ENCODE data around the gene MBD3.
"Not testable (repeated sequence)": the region's sequence is repeated elsewhere in the genome, so short reads cannot be mapped to it uniquely, and the experiment has no call there.

MBD3 gene

DNA sequence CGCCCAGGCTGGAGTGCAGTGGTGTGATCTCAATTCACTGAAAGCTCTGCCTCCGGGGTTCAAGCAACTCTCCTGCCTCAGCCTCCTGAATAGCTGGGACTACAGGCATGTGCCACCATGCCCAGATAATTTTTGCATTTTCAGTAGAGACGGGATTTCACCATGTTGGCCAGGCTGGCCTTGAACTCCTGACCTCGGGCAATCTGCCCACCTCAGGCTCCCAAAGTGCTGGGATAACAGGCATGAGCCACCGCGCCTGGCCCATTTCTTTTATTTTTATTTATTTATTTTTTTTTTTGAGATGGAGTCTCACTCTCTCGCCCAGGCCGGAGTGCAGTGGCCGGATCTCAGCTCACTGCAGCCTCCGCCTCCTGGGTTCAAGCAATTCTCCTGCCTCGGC lies 52.9 kb downstream of the MBD3 start:
- not testable (repeated sequence) for DNase-seq (ENCODE audit: low read depth)

GRCh38 chr19:1538978-1539377 lies 53.7 kb downstream of the MBD3 start:
- DNase-seq (ENCODE audit: low read depth) = no peak

- DNase-seq (ENCODE audit: low read depth) = not testable (repeated sequence)
Measured at GRCh38 chr19:1535699-1536098, 57.0 kb downstream of the MBD3 start.

- DNase-seq (ENCODE audit: low read depth) = no peak
Measured at GRCh38 chr19:1534972-1535371, 57.7 kb downstream of the MBD3 start.

- DNase-seq (ENCODE audit: low read depth) = no peak
Measured at GRCh38 chr19:1533510-1534150, 59.0 kb downstream of the MBD3 start.

- DNase-seq (ENCODE audit: low read depth) = no peak
Measured at GRCh38 chr19:1532003-1532402, 60.7 kb downstream of the MBD3 start.

- DNase-seq (ENCODE audit: low read depth) = no peak
Measured at GRCh38 chr19:1531587-1531986, 61.1 kb downstream of the MBD3 start.

DNA sequence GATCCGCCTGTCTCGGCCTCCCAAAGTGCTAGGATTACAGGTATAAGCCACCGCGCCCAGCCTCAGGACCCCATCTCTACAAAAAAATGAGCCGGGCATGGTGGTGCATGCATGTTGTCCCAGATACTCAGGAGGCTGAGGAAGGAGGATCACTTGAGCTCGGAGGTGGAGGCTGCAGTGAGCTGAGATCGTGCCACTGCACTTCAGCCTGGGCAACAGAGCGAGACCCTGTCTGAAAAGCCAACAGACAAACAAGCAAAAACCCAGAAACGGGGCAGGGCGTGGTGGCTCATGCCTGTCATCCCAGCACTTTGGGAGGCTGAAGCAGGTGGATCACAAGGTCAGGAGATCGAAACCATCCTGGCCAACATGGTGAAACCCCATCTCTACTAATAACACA lies 61.8 kb downstream of the MBD3 start:
- not testable (repeated sequence) for DNase-seq (ENCODE audit: low read depth)

DNA sequence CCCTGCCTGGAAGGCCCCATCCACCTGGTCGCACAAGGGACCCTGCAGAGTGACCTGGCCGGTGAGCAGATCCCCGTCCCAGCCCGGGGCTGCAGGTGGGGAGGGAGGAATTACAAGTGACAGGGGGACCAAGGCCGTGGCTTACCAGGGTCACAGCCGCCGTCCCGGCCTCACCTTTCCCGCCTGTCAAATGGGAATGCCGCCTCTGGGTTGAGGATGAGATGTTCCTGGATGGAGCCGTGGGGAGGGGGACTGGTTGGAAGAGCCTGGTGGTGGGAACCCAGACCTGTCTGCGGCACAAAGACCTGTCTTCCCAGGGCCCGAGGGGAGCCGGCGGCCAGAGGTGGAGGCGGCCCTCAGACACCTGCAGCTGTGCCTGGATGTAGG lies 63.2 kb downstream of the MBD3 start:
- DNase-seq (ENCODE audit: low read depth) = no peak

GRCh38 chr19:1528596-1529429 lies 63.9 kb downstream of the MBD3 start:
- DNase-seq (ENCODE audit: low read depth) = no peak

GRCh38 chr19:1527650-1528309 lies 64.9 kb downstream of the MBD3 start:
- DNase-seq (ENCODE audit: low read depth) = no peak

- no peak for DNase-seq (ENCODE audit: low read depth)
Measured at GRCh38 chr19:1526979-1527649, 65.6 kb downstream of the MBD3 start.

DNA sequence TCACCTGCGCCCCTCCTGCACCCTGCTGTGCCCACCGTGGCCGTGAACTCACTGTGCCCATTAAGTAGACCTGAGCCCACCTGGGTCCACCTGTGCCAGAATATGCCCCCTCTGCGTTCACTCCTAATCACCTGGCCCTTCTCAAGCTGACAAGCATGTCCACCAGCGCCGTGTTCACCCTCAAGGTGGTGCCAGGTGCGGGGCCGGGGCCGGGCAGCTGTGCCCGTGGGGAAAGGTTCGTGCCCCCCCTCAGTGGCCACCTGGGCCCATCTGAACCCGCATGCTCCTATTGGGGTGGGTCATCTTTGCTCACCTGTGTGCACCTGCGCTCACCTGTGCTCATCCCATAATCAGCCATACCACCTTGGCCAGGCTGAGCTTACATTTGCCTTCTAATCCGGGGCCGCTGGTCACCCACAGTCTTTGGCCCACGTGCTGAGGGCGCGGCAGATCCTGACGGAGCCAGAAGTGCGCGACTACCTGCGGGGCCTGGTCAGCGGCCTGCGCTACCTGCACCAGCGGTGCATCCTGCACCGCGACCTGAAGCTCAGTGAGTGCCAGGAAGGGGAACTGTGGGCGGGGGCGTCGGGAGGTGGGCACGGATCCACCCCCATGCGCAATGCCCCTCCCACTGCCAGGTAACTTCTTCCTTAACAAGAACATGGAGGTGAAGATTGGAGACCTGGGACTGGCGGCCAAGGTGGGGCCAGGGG lies 66.4 kb downstream of the MBD3 start:
- DNase-seq (ENCODE audit: low read depth) = no peak

DNA sequence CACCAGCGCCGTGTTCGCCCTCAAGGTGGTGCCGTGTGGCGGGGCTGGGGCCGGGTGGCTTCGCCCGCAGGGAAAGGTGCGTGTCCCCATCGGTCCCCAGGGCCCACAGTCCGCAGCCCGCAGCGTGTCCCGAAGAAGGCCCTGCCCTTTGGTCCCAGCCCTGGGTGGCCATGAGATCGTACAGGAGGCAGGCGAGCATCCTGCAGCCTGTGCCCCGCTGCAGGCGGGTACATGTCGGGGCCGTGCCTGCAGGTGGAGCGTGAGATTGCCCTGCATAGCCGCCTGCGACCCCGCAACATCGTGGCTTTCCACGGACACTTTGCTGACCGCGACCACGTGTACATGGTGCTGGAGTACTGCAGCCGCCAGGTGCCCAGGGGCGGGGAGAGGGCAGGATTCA lies 67.3 kb downstream of the MBD3 start:
- DNase-seq (ENCODE audit: low read depth) = no peak

- DNase-seq (ENCODE audit: low read depth) = no peak
Measured at GRCh38 chr19:1524972-1525325, 67.7 kb downstream of the MBD3 start.

DNA sequence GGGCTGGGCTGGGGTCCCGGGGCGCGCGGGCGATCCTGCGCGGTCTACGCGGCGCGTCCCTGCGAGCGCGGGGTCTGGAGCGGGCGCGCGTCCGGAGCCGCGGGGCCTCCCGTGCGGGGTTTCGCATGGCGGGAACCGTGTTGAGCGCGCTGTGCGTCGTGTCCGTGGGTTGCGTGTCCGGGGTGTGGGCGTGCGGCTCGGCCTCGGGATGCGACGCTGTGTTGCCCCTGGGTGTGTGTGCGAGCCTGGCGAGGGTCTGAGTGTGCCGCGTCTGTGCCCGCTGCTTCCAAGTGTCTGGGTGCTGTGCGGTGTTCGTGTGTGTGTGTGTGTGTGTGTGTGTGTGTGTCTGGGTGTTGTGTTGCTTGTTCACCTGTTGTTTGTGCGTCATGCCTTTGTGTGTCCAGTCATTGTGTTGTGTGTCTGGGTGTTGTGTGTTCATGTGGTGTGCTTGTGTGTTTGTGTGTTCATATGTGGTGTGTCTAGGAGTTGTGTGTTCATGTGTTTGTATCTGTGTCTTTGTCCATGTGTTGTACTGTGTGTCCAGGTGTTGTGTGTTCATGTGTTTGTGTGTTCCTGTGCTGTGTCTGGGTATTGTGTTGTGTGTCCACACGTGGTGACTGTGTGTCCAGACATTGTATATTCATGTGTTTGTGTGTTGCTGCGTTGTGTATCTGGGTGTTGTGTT lies 68.2 kb downstream of the MBD3 start:
- no peak for DNase-seq (ENCODE audit: low read depth)
